22Rv1 (cell line): Measurements from ENCODE around the gene LAMTOR5.

Source experiments
- ZFX ChIP-seq: fragments of 450-650 bp; IDR thresholded peaks from 2 replicates; pipeline ENCODE4 v1.6.1; 2017; ENCODE audit warnings: antibody characterized with exemption, borderline replicate concordance
- TF ChIP-seq, protein P1 (sequence below): fragments of 450-650 bp; IDR thresholded peaks from 2 replicates; pipeline ENCODE4 v1.5.1; 2017; ENCODE audit warnings: mild to moderate bottlenecking

DNA sequence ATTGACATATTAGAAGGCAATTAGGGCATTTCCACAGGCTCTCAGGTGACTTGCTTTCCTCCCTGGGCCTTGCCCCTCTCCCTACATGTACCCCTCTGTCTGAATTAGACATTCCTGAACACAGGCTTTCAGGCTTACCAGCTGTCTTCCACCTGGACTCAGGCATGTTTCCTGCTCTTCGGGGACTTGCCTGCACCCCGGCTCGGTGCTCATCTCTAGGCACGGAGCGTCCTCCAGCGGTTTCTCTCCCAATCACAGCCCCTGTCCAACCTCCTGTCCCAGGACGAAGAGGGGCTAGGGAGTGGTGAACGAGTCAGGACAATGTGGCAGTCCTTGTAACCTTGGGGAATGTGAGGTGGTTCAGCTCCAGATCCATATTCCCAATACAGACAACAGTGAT, 47.7 kb upstream of the LAMTOR5 start:
- TF ChIP-seq, protein P1, sequence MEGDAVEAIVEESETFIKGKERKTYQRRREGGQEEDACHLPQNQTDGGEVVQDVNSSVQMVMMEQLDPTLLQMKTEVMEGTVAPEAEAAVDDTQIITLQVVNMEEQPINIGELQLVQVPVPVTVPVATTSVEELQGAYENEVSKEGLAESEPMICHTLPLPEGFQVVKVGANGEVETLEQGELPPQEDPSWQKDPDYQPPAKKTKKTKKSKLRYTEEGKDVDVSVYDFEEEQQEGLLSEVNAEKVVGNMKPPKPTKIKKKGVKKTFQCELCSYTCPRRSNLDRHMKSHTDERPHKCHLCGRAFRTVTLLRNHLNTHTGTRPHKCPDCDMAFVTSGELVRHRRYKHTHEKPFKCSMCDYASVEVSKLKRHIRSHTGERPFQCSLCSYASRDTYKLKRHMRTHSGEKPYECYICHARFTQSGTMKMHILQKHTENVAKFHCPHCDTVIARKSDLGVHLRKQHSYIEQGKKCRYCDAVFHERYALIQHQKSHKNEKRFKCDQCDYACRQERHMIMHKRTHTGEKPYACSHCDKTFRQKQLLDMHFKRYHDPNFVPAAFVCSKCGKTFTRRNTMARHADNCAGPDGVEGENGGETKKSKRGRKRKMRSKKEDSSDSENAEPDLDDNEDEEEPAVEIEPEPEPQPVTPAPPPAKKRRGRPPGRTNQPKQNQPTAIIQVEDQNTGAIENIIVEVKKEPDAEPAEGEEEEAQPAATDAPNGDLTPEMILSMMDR = no peak
- TF ChIP-seq ZFX = no peak
